ENCODE results near the gene ANKRD6.

The ANKRD6 gene

GRCh38 chr6:89468998-89469397 lies 36.0 kb downstream of the ANKRD6 start:
- TF ChIP-seq CTCF (IDR thresholded peaks at IDR 0.05; ENCODE audit: low read depth, low read length) = no peak
- H3K4me3 ChIP-seq (ENCODE audit: low read depth, low read length) = no peak overlapping the region

- no peak for TF ChIP-seq CTCF (IDR thresholded peaks at IDR 0.05; ENCODE audit: low read depth, low read length)
- H3K4me3 ChIP-seq (ENCODE audit: low read depth, low read length) = no peak overlapping the region
These were observed 38.4 kb downstream of the ANKRD6 start for GRCh38 chr6:89471287-89471867.

GRCh38 chr6:89475101-89475500 lies 42.1 kb downstream of the ANKRD6 start:
- no peak for TF ChIP-seq CTCF (IDR thresholded peaks at IDR 0.05; ENCODE audit: low read depth, low read length)
- no peak overlapping the region for H3K4me3 ChIP-seq (ENCODE audit: low read depth, low read length)

GRCh38 chr6:89475634-89476033 lies 42.7 kb downstream of the ANKRD6 start:
- TF ChIP-seq CTCF (IDR thresholded peaks at IDR 0.05; ENCODE audit: low read depth, low read length) = no peak
- 0 out of 2 replicates have a peak overlapping the region, but pooled peaks have one; percentile 6 for H3K4me3 ChIP-seq (ENCODE audit: low read depth, low read length)

- H3K4me3 ChIP-seq (ENCODE audit: low read depth, low read length) = no peak overlapping the region
- no peak for TF ChIP-seq CTCF (IDR thresholded peaks at IDR 0.05; ENCODE audit: low read depth, low read length)
These were observed 46.9 kb downstream of the ANKRD6 start for GRCh38 chr6:89479897-89480296.

GRCh38 chr6:89481695-89482094 lies 48.7 kb downstream of the ANKRD6 start:
- no peak overlapping the region for H3K4me3 ChIP-seq (ENCODE audit: low read depth, low read length)

GRCh38 chr6:89482126-89482525 lies 49.2 kb downstream of the ANKRD6 start:
- no peak overlapping the region for H3K4me3 ChIP-seq (ENCODE audit: low read depth, low read length)

More at GRCh38 chr6:89481695-89482094, 48.7 kb downstream of the ANKRD6 start:
- TF ChIP-seq CTCF (IDR thresholded peaks at IDR 0.05; ENCODE audit: low read depth, low read length) = no peak

More at GRCh38 chr6:89482126-89482525, 49.2 kb downstream of the ANKRD6 start:
- TF ChIP-seq CTCF (IDR thresholded peaks at IDR 0.05; ENCODE audit: low read depth, low read length) = no peak

All from WI38 (cell line).